HG03439 (cell line): ENCODE measurements around the gene OSBPL9.

Source experiments
- ATAC-seq: cut with Tn5 transposase; IDR thresholded peaks from one replicate; pipeline ENCODE4 v1.9.1; 2021; ENCODE audit warnings: mild to moderate bottlenecking, moderate library complexity; ENCODE audit not compliant: unreplicated experiment

The OSBPL9 gene

DNA sequence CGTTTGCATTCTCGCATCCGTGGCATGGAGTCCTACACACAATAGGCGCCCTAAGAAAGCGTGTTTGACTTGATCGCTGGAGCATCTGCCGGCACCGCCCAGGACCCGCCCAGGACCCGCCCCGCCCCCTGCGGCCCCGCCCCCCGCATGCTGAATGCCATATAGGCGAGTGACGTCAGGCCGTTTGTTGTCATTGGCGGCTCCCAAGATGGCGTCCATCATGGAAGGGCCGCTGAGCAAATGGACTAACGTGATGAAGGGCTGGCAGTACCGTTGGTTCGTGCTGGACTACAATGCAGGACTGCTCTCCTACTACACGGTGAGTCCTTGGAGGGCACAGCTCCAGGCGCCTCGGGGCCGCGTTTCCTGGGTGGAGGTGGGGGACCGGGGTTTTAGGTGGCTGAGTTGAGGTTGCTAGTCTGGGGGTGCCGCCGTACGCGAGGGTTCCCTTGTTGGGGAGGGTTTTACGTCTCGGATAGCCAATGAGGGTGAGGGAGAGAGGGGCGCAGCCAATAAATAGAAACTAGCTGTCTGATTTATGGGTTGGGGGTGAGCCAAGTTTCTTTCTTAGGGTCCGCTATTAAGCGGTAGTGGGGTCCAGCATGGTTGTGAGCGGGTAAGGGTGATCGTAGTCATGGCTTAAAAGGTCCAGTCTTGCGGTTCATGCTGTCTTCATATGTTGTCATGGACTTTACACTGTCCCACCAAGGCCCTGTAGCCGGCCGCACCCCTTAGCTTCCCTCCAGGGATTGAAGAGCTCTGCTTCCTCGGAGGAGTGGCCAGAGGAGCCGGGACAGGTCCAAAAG lies at the start of gene OSBPL9:
TSS of gene OSBPL9 (plus strand) at position 190 of the 806 bp plus-strand sequence. CDS start at position 209, 19 bp downstream.
- peak; percentile 85 for ATAC-seq

- ATAC-seq, result no peak
Observed at GRCh38 chr1:51567653-51568052, 49.2 kb upstream of the OSBPL9 start.

- ATAC-seq, result no peak
Observed at GRCh38 chr1:51568231-51568935, 48.5 kb upstream of the OSBPL9 start.

GRCh38 chr1:51569284-51570062 lies 47.4 kb upstream of the OSBPL9 start:
- ATAC-seq, result peak; percentile 58

DNA sequence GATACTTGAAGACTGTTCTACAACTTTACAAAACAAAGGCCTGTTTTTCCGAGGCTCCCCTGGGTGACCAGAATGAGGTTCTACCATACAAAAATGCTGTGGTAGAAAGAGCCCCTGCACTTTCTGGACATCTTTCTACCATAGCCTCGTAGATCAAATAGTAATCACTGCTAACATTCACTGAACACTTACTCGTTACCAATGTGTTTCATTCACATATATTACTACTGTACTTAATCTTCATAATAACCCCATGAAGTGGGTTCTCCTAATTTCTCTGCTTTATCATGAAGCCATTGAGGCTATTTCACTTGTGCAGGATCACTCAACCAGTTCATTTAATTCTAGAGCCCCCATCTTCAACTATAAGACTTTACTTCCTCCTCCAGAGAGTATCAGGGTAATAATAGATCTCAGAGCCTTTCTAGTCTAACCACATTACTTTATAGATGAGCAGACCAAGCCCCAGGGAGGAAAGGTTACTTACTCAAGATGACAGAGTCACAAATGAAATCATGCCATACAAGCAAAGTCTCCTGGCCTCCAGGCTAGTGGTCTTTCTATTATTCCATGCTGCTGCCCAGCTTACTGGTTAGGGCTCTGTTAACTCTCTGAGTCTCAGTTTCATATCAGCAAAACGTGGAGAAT lies 46.7 kb upstream of the OSBPL9 start:
- ATAC-seq, result no peak

DNA sequence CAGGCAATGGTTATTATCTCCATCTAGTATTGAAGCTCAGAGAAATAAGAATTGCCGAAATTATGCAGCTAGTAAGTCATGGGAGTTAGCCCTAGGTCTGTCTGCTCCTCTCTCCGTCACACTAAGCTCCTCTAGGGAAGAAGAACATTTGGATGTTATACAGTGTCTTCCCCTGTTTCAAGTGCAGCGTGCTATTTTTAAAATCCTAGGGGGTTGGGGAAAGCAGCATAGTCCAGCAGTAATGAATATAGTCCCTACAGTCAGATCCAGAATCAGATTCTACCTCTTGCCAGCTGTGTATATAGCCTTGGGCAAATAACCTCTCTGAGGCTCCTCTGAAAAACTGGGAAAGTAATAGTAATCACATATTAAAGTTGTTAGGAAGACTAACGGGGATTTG lies 44.5 kb upstream of the OSBPL9 start:
- no peak for ATAC-seq

- no peak for ATAC-seq
Observed at GRCh38 chr1:51574796-51575195, 42.1 kb upstream of the OSBPL9 start.

- ATAC-seq, result no peak
Observed at GRCh38 chr1:51575406-51576084, 41.3 kb upstream of the OSBPL9 start.

DNA sequence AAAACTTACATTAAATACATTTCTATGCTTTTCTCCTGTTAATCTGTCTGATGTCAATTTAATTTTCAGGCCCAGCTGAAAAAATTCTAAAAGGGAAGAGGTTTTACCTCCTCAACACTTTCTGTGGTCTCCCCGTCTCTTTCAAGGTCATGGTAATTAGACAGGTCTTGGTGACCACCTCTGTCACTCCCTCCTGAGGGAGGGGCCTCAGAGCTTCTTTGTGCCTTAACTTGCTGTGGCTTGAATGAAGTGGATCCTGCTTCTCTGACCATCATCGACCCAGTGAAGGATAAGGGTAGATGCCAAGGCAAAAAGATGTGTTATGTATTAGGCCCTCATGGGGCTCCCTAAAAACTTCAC lies 40.8 kb upstream of the OSBPL9 start:
- ATAC-seq, result no peak

DNA sequence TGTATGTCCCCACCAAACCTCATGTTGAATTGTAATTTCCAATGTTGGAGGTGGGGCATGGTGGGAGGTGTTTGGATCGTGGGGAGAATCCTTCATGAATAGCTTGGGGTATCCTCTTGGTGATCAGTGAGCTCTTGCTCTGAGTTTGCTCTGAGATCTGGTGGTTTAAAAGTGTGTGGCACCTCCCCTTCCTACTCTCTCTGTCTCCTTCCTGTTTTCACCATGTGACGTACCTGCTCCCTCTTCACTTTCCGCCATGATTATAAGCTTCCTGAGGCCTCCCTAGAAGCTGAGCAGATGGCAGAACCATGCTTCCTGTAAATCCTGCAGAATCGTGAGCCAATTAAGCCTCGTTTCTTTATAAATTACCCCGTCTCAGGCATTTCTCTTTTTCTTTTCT lies 40.0 kb upstream of the OSBPL9 start:
- ATAC-seq, result no peak

DNA sequence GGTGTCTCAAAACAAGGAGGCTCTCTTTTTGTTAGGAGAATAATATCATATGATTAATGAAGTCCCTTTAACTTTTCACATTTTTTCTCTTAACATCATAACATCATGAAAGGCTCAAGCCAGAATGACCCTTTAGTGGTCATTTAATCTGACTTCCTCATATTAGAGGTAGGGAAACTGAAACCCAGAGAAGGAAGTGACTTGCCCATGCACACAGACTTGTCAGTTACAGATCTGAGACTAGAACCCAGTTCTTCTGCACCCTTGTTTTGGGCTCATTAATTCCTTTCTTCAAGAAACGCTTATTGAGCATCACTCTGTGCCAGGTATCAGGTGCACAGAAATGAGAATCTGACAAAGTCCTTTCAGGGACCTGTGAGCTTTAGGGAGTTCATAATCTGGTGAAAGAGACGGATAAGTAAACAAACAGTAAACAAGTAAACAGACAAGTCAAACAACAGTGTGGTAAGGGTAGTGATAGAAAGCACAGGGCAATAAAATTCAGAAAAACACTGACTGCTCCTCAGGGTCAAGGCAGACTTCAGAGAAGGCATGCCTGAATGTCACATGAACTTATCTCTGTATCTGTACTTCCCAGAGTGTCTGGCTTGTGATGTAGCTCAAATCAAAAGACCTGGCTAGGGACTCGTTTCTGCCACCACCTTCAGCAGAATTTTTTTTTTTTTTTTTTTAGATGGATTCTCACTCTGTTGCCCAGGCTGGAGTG lies 38.3 kb upstream of the OSBPL9 start:
- ATAC-seq, result peak; percentile 63

DNA sequence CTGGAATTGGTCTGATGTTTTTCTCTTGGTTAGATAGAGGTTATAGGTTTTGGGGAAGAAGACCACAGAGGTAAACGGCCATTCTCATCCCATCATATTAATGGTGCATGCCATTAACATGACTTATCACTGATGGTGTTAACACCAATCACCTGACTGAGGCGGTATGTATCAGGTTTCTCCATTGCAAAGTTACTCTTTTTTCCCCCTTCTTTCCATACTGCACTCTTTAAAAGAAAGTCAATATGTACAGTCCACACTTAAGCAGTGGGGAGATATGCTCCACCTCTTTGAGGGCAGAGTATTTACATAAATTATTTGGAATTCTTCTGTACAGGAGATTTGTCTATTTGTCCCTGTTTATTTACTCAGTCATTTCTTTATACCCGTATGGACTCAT lies 35.7 kb upstream of the OSBPL9 start:
- no peak for ATAC-seq

DNA sequence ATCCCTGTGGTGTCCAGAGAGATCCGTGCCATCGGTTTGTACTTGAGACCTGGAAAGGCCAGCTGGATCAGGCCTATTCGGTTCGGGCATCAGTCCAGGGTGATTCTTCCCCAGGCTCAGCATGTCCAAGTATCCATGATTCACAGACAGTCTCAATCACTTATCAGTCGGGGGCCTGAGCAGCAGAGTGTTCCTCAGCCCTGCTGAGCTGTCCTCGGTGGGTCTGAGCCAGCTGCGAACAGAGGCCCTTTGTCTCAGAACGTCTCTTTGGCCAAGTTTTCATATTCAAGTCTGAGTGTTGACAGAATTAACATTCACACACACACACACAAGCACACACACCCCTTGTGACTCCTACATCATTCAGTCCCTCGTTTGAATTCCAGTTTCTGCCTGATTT lies 33.4 kb upstream of the OSBPL9 start:
- no peak for ATAC-seq

DNA sequence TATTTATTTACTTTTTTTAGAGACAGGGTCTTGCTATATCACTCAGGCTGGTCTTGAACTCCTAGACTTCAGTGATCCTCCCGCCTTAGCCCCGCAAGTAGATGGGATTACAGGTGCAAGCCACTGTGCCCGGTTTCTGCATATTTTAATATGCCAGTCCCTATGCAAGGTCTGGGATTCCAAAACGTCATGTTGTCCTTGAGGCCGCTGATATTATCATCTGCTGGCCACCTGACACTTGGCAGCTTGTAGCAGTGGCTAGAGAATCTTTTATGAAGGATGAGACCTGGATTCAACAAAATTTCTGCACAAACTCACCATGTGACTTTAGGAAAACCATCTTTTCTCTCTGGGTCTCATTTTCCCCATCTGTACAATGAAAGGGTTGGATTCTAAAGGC lies 32.9 kb upstream of the OSBPL9 start:
- ATAC-seq, result no peak

DNA sequence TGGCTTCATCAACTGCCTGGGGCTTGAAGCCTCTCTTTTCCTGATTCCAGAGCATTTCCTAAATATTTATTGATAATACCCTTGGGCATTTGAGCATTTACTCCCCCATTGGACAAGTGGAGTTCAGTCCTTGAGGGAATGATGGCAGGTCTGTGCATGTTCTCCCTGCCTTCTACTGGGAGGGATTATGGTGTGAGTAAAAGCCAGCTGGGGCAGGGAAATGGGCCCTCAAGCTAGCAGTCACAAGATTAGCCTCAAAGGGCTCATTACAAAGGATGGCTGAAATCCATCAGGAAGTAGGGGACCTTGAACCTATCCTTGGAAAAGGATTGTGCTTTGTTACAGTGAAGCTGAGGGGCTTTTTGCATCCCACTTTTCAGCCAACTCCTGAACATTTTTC lies 24.2 kb upstream of the OSBPL9 start:
- ATAC-seq, result no peak

GRCh38 chr1:51594716-51595115 lies 22.2 kb upstream of the OSBPL9 start:
- ATAC-seq, result no peak

- no peak for ATAC-seq
Observed at GRCh38 chr1:51600529-51600928, 16.4 kb upstream of the OSBPL9 start.

DNA sequence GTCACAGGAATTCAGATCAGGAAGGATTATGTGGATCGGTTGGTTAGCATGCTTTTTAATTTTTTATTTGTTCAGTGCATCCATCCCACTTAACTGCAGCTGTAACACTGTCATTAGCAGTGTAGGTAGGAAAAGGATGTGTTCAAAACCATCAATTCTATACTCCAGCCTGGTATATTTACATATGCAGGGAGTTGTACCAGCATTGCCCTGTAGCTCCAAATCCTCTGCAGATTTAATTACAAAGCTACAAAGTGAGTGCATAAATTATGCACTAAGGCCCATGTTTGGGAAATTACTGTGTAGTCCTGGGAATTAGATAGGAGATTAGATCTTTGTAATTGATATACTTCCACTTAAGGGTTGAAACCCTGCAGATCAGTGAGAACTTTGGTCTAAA lies 15.9 kb upstream of the OSBPL9 start:
- ATAC-seq, result no peak

DNA sequence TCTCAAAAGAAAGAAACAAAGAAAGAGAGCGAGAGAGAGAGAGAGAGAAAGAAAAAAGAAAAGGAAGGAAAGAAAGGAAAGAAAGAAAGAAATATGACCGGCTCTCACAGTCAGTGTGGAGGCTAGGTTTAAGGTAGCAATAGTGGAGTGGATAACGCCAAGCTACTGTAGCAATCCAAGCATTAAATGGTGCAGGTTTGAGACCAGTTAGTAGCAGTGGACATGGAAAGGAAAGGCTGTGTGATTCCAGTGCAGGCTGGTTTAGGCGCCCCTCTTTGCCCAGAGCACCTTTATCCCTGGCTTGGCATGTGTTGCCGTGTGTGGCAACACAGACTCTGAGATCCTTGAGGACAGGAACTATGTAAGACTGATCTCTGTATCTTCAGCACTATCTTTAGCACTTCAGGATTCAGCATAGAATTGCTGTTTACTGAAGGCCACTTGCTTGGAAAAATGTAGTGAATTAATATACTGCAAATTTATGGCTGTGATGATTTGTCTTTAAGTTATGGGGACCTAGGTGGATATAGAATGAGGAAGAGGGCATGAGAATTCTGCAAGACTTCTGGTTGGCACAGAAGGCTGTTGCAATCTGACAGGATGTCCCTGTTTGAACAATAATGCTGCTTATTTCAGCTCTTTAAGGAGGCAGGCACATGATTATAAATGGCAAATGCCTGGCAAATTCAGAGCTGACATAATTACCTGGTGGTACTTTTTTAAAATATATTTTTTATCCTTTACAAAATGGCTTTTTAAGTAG lies 10.8 kb upstream of the OSBPL9 start:
- no peak for ATAC-seq
